Mesangial cell (primary cell): Measurements from ENCODE around the gene KDM1A. TPM values are rescaled to one million over a fixed set of nuclear protein-coding genes. Genes with fewer than 3 reads are reported as not detected.

ENCODE experiments used
- total RNA-seq: library from RNA; depleted of rRNA; stranded (reverse); fragments of >200 nt; gene quantifications from 2 replicates; pipeline ENCODE4 v1.2.3, GENCODE V29; 2015

Gene KDM1A
- total RNA-seq, result 75.8 and 127 TPM in 2 replicates

DNA sequence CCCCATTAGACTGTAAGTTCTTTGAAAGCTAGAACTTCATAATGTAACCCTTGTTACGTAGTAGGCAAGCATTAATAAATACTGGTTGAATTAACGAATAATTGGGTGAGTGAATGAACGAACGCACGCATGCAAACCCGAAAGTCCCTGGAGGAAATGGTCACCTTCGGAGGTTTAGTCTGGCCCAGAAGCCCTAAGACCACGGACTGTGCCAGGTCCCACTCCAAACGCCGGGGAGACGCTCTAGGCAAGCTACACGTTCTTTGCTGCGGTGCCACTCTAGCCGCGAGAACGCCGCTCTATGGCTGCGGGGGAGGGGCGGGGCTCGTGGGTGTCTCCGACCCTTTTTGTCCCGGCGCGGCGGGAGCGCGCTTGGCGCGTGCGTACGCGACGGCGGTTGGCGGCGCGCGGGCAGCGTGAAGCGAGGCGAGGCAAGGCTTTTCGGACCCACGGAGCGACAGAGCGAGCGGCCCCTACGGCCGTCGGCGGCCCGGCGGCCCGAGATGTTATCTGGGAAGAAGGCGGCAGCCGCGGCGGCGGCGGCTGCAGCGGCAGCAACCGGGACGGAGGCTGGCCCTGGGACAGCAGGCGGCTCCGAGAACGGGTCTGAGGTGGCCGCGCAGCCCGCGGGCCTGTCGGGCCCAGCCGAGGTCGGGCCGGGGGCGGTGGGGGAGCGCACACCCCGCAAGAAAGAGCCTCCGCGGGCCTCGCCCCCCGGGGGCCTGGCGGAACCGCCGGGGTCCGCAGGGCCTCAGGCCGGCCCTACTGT, at the start of gene KDM1A:
KDM1A (plus strand) TSS at position 375 of the 769 bp plus-strand sequence; CDS start at position 504, 129 bp downstream.

DNA sequence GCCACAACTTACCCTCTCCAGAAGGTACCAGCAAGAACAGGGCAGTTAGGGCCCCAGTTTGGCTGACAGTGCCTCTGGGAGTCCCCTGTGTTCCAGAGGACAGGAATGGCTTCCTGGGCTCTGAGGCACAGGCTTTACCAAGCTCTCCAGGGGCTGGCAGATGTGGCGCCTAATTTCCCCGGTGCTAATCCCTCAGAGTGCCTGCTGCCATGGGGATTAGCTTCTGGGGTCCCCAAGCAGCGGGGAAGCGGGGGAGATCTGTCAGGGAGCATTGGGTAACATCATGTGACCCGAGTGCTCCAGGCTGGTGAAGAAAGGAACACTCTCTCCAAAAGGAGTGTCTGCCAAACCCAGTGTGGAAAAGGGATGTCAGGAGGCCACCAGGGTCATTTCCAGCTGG, 46.5 kb upstream of the KDM1A start, which contains the start of gene LACTBL1:
LACTBL1 (minus strand) TSS at position 107 of the 400 bp plus-strand sequence. CDS start 550 bp downstream, outside the sequence.

Other genes with a start within 250 kb of the KDM1A start
- not detected in 2 replicates for gene LACTBL1, start 46.6 kb upstream of the KDM1A start, total RNA-seq
- gene TEX46, start 3.6 kb upstream of the KDM1A start, total RNA-seq, result not detected in 2 replicates
- gene LUZP1, start 149.4 kb downstream of the KDM1A start, total RNA-seq, result 20.9 and 22.8 TPM in 2 replicates
- gene HTR1D, start 198.0 kb downstream of the KDM1A start, total RNA-seq, result under 0.01 and 0.65 TPM in 2 replicates